Astrocyte of the cerebellum (primary cell): ENCODE measurements around the gene GDF9.

ENCODE experiments used
- DNase-seq: peaks from one replicate; pipeline ENCODE4 v3.0.0-alpha.2; 2011; ENCODE audit warnings: low read depth
- H3K4me3 ChIP-seq: 2 replicates; pipeline ENCODE4 v1.5.1; 2011; ENCODE audit warnings: mild to moderate bottlenecking, low read depth, low read length, moderate library complexity
- CTCF ChIP-seq: IDR thresholded peaks from 2 replicates; pipeline ENCODE4 v1.5.1; 2012; ENCODE audit warnings: low read length, low read depth, moderate library complexity, mild to moderate bottlenecking; ENCODE audit errors: missing control alignments
- in situ Hi-C: cut with HindIII; loops from 2 replicates; pipeline ENCODE4 v1.10.0; 2017; ENCODE audit warnings: low sequenced_read_pairs

GDF9 gene

GRCh38 chr5:132822650-132823480, 43.4 kb downstream of the GDF9 start:
- no peak for TF ChIP-seq CTCF
- DNase-seq, result no peak
- in situ Hi-C loops, result loop anchor here (5.0 kb wide), 1 partner anchor 51 kb away; no protein-coding TSS in a partner anchor
- peak overlapping the region; percentile 7 for H3K4me3 ChIP-seq

- TF ChIP-seq CTCF, result no peak
- in situ Hi-C loops, result loop anchor here (5.0 kb wide), 1 partner anchor 49 kb away; no protein-coding TSS in a partner anchor
- no peak for DNase-seq
Measured at GRCh38 chr5:132821791-132822190, 44.5 kb downstream of the GDF9 start.

GRCh38 chr5:132821350-132821749, 44.9 kb downstream of the GDF9 start:
- in situ Hi-C loops, result loop anchor here (5.0 kb wide), 1 partner anchor 49 kb away; no protein-coding TSS in a partner anchor
- no peak for TF ChIP-seq CTCF
- H3K4me3 ChIP-seq, result no peak overlapping the region
- no peak for DNase-seq

More at GRCh38 chr5:132821791-132822190, 44.5 kb downstream of the GDF9 start:
- H3K4me3 ChIP-seq, result no peak overlapping the region

GRCh38 chr5:132820162-132820754, 46.0 kb downstream of the GDF9 start:
- TF ChIP-seq CTCF, result peak; percentile 84
- H3K4me3 ChIP-seq, result no peak overlapping the region
- peak; percentile 85 for DNase-seq
- in situ Hi-C loops, result loop anchor here (5.0 kb wide), 1 partner anchor 48 kb away; no protein-coding TSS in a partner anchor

- no peak overlapping the region for H3K4me3 ChIP-seq
- in situ Hi-C loops, result no loop called here
- TF ChIP-seq CTCF, result no peak
- DNase-seq, result no peak
Measured at GRCh38 chr5:132819468-132819867, 46.8 kb downstream of the GDF9 start.

- H3K4me3 ChIP-seq, result no peak overlapping the region
Measured at GRCh38 chr5:132817011-132817410, 49.3 kb downstream of the GDF9 start.

More at GRCh38 chr5:132817011-132817410, 49.3 kb downstream of the GDF9 start:
- DNase-seq, result no peak
- no peak for TF ChIP-seq CTCF
- in situ Hi-C loops, result no loop called here
